HUES6 (cell line): ENCODE data around the gene TP53TG3F.
"Not testable (repeated sequence)": the region's sequence is repeated elsewhere in the genome, so short reads cannot be mapped to it uniquely, and the experiment has no call there.

Source experiments
- H3K27ac ChIP-seq: 2 replicates; pipeline ENCODE4 v1.7.0; 2013; ENCODE audit warnings: low read depth, mild to moderate bottlenecking, low read length, inconsistent platforms
- H3K27me3 ChIP-seq: 2 replicates; pipeline ENCODE4 v1.6.1; 2013; ENCODE audit warnings: low read length; ENCODE audit not compliant: control insufficient read depth, insufficient read depth
- H3K36me3 ChIP-seq: 2 replicates; pipeline ENCODE4 v1.6.1; 2013; ENCODE audit warnings: low read length; ENCODE audit not compliant: control insufficient read depth, insufficient read depth
- H3K4me1 ChIP-seq: 2 replicates; pipeline ENCODE4 v1.6.1; 2013; ENCODE audit warnings: low read length; ENCODE audit not compliant: control insufficient read depth, insufficient read depth
- H3K4me3 ChIP-seq: 2 replicates; pipeline ENCODE4 v1.5.1; 2013; ENCODE audit warnings: low read depth, low read length
- H3K9ac ChIP-seq: one replicate; pipeline ENCODE4 v1.6.1; 2013; ENCODE audit warnings: mild to moderate bottlenecking, low read length
- H3K9me3 ChIP-seq: 2 replicates; pipeline ENCODE4 v1.6.1; 2013; ENCODE audit warnings: low read depth, low read length; ENCODE audit not compliant: control insufficient read depth, insufficient read depth

TP53TG3F gene, protein sequence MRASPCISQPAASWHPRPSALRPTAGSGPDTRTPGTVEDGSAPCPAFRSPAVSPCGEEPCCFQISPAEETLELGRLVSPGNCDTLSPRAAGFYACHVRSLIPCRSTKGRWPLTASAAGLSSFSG

DNA sequence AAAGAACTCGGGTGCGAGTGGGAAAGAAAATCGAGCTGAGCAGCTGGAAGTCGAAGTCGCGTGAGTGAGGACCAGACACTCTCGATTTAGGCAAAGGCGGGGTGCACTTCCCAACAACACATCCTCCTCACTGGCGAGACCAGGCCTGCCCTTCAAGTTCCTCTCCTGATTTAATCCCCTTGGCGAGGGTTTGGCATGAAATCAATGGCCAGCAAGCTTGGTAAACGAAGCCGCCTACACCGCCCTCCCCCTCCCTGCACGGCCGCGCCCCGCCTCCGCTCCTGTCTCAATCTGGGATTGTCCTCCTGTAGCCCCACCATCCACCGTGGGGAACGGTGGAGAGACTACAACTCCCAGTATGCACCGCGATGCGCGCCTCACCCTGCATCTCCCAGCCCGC, at the start of gene TP53TG3F:
TP53TG3F (plus strand) TSS at position 301 of the 400 bp plus-strand sequence; CDS start at position 369, 68 bp downstream.
- H3K27me3 ChIP-seq, H3K4me1 ChIP-seq, H3K9me3 ChIP-seq, H3K27ac ChIP-seq, H3K9ac ChIP-seq, H3K4me3 ChIP-seq, H3K36me3 ChIP-seq: not testable (repeated sequence)

DNA sequence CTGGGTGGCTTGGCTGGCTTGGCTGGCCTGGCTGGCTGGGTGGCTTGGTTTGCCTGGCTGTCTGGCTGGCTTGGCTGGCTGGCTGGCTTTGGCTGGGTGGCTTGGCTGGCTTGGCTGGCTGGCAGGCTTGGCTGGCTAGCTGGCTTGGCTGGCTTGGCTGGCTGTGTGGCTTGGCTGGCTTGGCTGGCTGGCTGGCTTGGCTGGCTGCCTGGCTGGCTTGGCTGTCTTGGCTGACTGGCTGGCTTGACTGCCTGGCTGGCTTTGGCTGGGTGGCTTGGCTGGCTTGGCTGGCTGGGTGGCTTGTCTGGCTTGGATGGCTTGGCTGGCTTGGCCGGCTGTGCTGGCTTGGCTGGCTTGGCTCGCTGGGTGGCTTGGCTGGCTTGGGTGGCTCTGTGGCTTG, 32.2 kb downstream of the TP53TG3F start:
- not testable (repeated sequence) for H3K4me1 ChIP-seq, H3K27ac ChIP-seq, H3K9me3 ChIP-seq, H3K36me3 ChIP-seq, H3K27me3 ChIP-seq, H3K4me3 ChIP-seq, H3K9ac ChIP-seq

DNA sequence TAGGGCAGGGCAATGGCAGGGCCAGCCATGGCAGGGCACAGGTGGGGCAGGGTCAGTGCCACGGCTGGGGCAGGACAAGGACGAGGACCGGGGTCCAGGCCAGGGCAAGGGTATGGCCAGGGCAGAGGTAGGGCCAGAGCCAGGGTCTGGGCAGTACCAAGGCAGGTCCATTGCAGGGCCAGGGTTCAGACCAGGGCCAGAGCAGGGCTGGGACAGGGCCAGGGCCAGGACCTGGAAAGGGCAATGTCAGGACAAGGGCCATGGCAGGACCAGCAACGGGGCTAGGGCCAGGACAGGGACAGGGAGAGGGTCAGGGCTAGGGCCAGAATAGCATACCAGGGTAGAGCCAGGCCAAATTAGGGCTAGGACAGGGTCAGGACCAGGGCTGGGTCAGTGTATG, 47.8 kb downstream of the TP53TG3F start:
- not testable (repeated sequence) for H3K9ac ChIP-seq, H3K9me3 ChIP-seq, H3K36me3 ChIP-seq, H3K4me1 ChIP-seq, H3K4me3 ChIP-seq, H3K27me3 ChIP-seq, H3K27ac ChIP-seq

DNA sequence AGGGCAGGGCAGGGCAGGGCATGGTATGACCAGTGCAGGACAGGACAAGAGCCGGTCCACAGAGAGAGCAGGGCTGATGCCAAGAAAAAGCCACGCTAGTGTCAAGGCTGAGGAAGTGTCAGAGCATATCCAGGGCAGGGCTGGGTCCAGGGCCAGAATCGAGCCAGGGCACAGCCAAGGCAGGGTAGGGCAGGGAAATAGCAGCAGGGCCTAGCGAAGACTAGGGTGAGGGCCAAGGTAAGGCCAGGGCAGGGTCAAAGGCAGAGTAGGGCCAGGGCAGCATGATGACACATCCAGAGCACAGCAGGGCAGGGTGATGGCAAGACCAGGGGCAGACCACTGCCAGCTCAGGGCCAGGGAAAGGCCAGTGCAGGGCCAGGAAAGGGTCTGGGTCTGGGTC, 49.7 kb downstream of the TP53TG3F start:
- H3K9ac ChIP-seq, H3K9me3 ChIP-seq, H3K27ac ChIP-seq, H3K4me1 ChIP-seq, H3K4me3 ChIP-seq, H3K36me3 ChIP-seq, H3K27me3 ChIP-seq: not testable (repeated sequence)

DNA sequence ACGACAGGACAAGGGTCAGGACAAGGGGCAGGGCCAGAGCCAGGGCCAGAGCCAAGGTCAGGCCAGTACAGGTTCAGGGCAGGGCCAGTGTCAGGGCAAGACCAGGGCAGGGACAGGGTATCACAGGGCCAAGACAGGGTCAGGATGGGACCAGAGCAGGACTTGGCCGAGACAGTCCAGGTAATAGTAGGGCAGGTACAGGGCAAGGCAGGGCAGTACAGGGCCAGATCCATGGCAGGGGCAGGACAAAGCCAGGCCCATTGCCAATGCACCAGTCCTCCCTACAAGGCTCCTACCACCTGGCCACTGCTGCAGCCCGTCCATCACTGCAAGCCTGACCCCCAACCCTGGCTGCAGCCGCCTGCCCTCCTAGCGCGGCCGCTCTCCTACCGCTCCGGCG, 50.5 kb downstream of the TP53TG3F start:
- not testable (repeated sequence) for H3K27ac ChIP-seq, H3K4me1 ChIP-seq, H3K9me3 ChIP-seq, H3K9ac ChIP-seq, H3K4me3 ChIP-seq, H3K36me3 ChIP-seq, H3K27me3 ChIP-seq
